GM19099 (cell line): ENCODE data around the gene UBXN11.

Source experiments
- POLR2A ChIP-seq: IDR thresholded peaks from 3 replicates; pipeline ENCODE4 v1.6.1; 2011; ENCODE audit warnings: low read depth; ENCODE audit not compliant: insufficient read length; ENCODE audit errors: extremely low read depth

UBXN11 gene

DNA sequence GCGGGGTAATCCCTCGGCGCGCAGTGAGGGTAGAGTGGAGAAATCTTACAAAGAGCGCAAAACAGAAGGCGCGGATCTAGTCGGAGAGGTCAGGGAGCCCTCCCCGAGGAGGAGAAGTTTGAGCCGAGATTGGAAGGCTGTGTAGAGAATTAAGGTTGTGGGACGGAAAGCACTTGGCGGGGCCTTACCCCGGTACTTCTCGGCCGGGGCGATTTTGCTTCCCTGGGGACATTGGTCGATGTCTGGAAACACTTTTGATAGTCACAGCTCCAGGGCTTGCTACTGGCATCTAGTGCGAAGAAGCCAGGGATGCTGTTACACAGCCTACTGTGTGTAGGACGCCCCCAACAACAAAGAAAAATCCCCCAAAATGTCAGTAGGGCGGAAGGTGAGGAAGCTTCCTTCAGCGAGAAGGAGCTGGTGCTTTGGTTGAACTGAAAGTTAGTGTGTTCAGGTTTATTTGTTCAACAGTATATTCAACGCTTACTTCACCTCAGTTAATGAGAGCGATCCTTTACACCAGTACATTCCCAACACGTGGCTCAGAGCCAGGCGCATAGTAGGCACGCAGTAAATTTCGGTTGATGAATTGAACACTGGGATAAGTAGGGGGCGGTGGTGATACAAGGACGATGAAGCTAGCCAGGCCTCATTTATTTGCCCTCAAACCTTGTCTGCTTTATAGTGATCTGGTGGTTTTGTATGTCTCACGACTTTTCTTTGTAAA is 71.6 kb downstream of the UBXN11 start:
- no peak for TF ChIP-seq POLR2A

- peak; percentile 93 for TF ChIP-seq POLR2A
These were observed 72.4 kb downstream of the UBXN11 start, which contains the start of gene CEP85 for GRCh38 chr1:26233903-26234643. Gene CEP85, plus strand, starts transcription at chr1:26234200. Its CDS starts 5,584 bp downstream, at chr1:26239784.
